H1 (cell line): ENCODE measurements around the gene SH3GL2. TPM values are rescaled to one million over a fixed set of nuclear protein-coding genes. Genes with fewer than 3 reads are reported as not detected.

Experiments used
- CTCF ChIA-PET: fragments of 300-600 bp; sonication (Branson Sonifier 250); formaldehyde crosslinking; loops from one replicate; lab custom pipeline; 2021; ENCODE audit not compliant: partially characterized antibody; lab: Charles Lee
- POLR2A ChIA-PET: fragments of 300-600 bp; sonication (Branson Sonifier 250); formaldehyde crosslinking; loops from one replicate; lab custom pipeline; 2021; ENCODE audit warnings: inconsistent platforms; ENCODE audit not compliant: partially characterized antibody; lab: Charles Lee
- DNase-seq, 2 experiments: peaks; one replicate each; pipeline versions ENCODE4 v3.0.0 to v3.0.0-alpha.2; 2010 to 2022; ENCODE audit warnings: low spot score in 2 of 2, low read depth in 1 of 2, mixed read lengths in 1 of 2
- FAIRE-seq: peaks from 2 replicates; lab custom pipeline; 2011; peaks lifted over from hg19 to GRCh38; lab: Jason Lieb, UNC
- H2AFZ ChIP-seq: 2 replicates; pipeline ENCODE4 v1.8.1; 2012; ENCODE audit warnings: low read length, inconsistent platforms
- H2AK5ac ChIP-seq: 2 replicates; pipeline ENCODE4 v1.6.1; 2013; ENCODE audit warnings: low read depth, low read length
- H2BK120ac ChIP-seq: replicated peaks from 2 replicates; pipeline ENCODE3; 2013; ENCODE audit warnings: low read depth, low read length, inconsistent platforms
- H2BK12ac ChIP-seq: 2 replicates; pipeline ENCODE4 v1.6.1; 2013; ENCODE audit warnings: low read depth, low read length
- H2BK15ac ChIP-seq: 2 replicates; pipeline ENCODE4 v1.6.1; 2013; ENCODE audit warnings: low read length
- H2BK20ac ChIP-seq: 2 replicates; pipeline ENCODE4 v1.6.1; 2013; ENCODE audit warnings: low read length
- H2BK5ac ChIP-seq: 2 replicates; pipeline ENCODE4 v1.6.1; 2013; ENCODE audit warnings: low read depth, low read length
- H3K14ac ChIP-seq: 2 replicates; pipeline ENCODE4 v1.6.1; 2013; ENCODE audit warnings: inconsistent platforms; ENCODE audit not compliant: insufficient read length
- H3K18ac ChIP-seq: 2 replicates; pipeline ENCODE4 v1.6.1; 2013; ENCODE audit warnings: low read length; ENCODE audit errors: extremely low read depth
- H3K23ac ChIP-seq: 2 replicates; pipeline ENCODE4 v1.6.1; 2013; ENCODE audit warnings: inconsistent platforms; ENCODE audit not compliant: insufficient read length
- H3K23me2 ChIP-seq: 2 replicates; pipeline ENCODE4 v1.6.1; 2013; ENCODE audit warnings: low read depth, low read length
- H3K27ac ChIP-seq: 2 replicates; pipeline ENCODE4 v1.6.1; 2011; ENCODE audit warnings: low read depth, low read length, inconsistent platforms
- H3K27me3 ChIP-seq, 4 experiments: replicated peaks in 1 of 4; 1 replicate in 1 of 4; 2 replicates in 3 of 4; pipeline versions ENCODE4 v1.6.1 to v1.8.1; 2011 to 2013; ENCODE audit warnings: low read length in 3 of 4, mild to moderate bottlenecking in 3 of 4, inconsistent platforms in 2 of 4, mixed read lengths in 2 of 4, moderate library complexity in 1 of 4; ENCODE audit not compliant: control insufficient read depth in 3 of 4, insufficient read depth in 3 of 4; ENCODE audit errors: extremely low read depth in 1 of 4
- H3K36me3 ChIP-seq, 4 experiments: 2 replicates each; pipeline versions ENCODE4 v1.6.1 to v1.8.1; 2011 to 2013; ENCODE audit warnings: mild to moderate bottlenecking in 4 of 4, low read length in 3 of 4, moderate library complexity in 2 of 4, control low read depth in 1 of 4, inconsistent platforms in 1 of 4; ENCODE audit not compliant: insufficient read depth in 4 of 4, control insufficient read depth in 2 of 4
- H3K4ac ChIP-seq: replicated peaks from 2 replicates; pipeline ENCODE3; 2013; ENCODE audit warnings: low read length, low read depth, mixed read lengths, inconsistent platforms; ENCODE audit not compliant: insufficient read length
- H3K4me1 ChIP-seq, 4 experiments: replicated peaks in 1 of 4; 1 replicate in 1 of 4; 2 replicates in 3 of 4; pipeline versions ENCODE4 v1.6.1 to v1.8.1; 2011 to 2013; ENCODE audit warnings: low read length in 3 of 4, inconsistent platforms in 2 of 4, mixed read lengths in 1 of 4; ENCODE audit not compliant: insufficient read depth in 4 of 4, control insufficient read depth in 3 of 4
- H3K4me2 ChIP-seq, 2 experiments: 2 replicates each; pipeline versions ENCODE4 v1.6.1 to v1.8.1; 2011 to 2013; ENCODE audit warnings: low read depth in 2 of 2, low read length in 2 of 2, control low read depth in 1 of 2, inconsistent platforms in 1 of 2, mild to moderate bottlenecking in 1 of 2; ENCODE audit not compliant: insufficient read depth in 1 of 2
- H3K4me3 ChIP-seq, 4 experiments: fragments of 200-600, 300-600 bp in 1 of 4; sonication (generic), shearing (Covaris generic), sonication (Bioruptor Twin) in 1 of 4; 2 replicates each; pipeline versions ENCODE4 v1.5.1 to v1.8.1; 2011 to 2016; ENCODE audit warnings: low read length in 4 of 4, low read depth in 3 of 4, control low read depth in 2 of 4, inconsistent platforms in 2 of 4, mild to moderate bottlenecking in 2 of 4, mixed read lengths in 1 of 4, moderate library complexity in 1 of 4; ENCODE audit not compliant: insufficient read depth in 2 of 4; ENCODE audit errors: extremely low read depth in 1 of 4
- H3K56ac ChIP-seq: replicated peaks from 2 replicates; pipeline ENCODE3; 2013; ENCODE audit warnings: low read depth, mild to moderate bottlenecking, mixed read lengths, low read length, inconsistent platforms; ENCODE audit not compliant: insufficient read length
- H3K79me1 ChIP-seq: 2 replicates; pipeline ENCODE4 v1.6.1; 2013; ENCODE audit warnings: low read depth, low read length, control low read depth
- H3K79me2 ChIP-seq, 2 experiments: 2 replicates each; pipeline versions ENCODE4 v1.6.1 to v1.8.1; 2012 to 2013; ENCODE audit warnings: low read length in 2 of 2, mild to moderate bottlenecking in 2 of 2, inconsistent platforms in 1 of 2; ENCODE audit not compliant: insufficient read depth in 2 of 2, control insufficient read depth in 1 of 2
- H3K9ac ChIP-seq, 4 experiments: replicated peaks in 1 of 4; 1 replicate in 1 of 4; 2 replicates in 3 of 4; pipeline versions ENCODE4 v1.6.1 to v1.8.1; 2011 to 2013; ENCODE audit warnings: low read depth in 3 of 4, low read length in 3 of 4, control low read depth in 2 of 4, mild to moderate bottlenecking in 2 of 4, moderate library complexity in 2 of 4, inconsistent platforms in 1 of 4; ENCODE audit errors: extremely low read depth in 1 of 4
- H3K9me3 ChIP-seq, 2 experiments: 2 replicates each; pipeline versions ENCODE4 v1.6.1 to v1.8.1; 2012 to 2013; ENCODE audit warnings: mild to moderate bottlenecking in 2 of 2, moderate library complexity in 2 of 2, control low read depth in 1 of 2, inconsistent platforms in 1 of 2, low read depth in 1 of 2, low read length in 1 of 2, mixed read lengths in 1 of 2; ENCODE audit not compliant: insufficient read depth in 2 of 2
- H4K20me1 ChIP-seq, 2 experiments: replicated peaks in 1 of 2; 2 replicates each; pipeline versions ENCODE3 to v1.8.1; 2011 to 2013; ENCODE audit warnings: inconsistent platforms in 2 of 2, low read length in 2 of 2, mild to moderate bottlenecking in 1 of 2; ENCODE audit not compliant: insufficient read depth in 2 of 2, control insufficient read depth in 1 of 2
- H4K5ac ChIP-seq: 2 replicates; pipeline ENCODE4 v1.6.1; 2013; ENCODE audit warnings: low read length, low read depth, mixed read lengths, inconsistent platforms; ENCODE audit not compliant: insufficient read length
- H4K8ac ChIP-seq: 2 replicates; pipeline ENCODE4 v1.8.0; 2013; ENCODE audit warnings: mild to moderate bottlenecking, moderate library complexity, low read length, inconsistent platforms; ENCODE audit not compliant: insufficient read depth; ENCODE audit errors: extremely low read depth
- H4K91ac ChIP-seq: replicated peaks from 2 replicates; pipeline ENCODE3; 2013; ENCODE audit warnings: low read length, mixed read lengths, inconsistent platforms; ENCODE audit not compliant: insufficient read length
- ASH2L ChIP-seq: fragments of 200-600, 300-600 bp; sonication (generic); IDR thresholded peaks from one replicate; pipeline ENCODE4 v1.7.1; 2017; ENCODE audit warnings: low read length
- ATF3 ChIP-seq: IDR thresholded peaks from 2 replicates; pipeline ENCODE4 v1.6.1; 2011; ENCODE audit warnings: low read depth, mild to moderate bottlenecking, low read length; ENCODE audit not compliant: insufficient read depth
- CBX8 ChIP-seq: fragments of 300-800, 300-1000 bp; sonication (generic); IDR thresholded peaks from 2 replicates; pipeline ENCODE4 v1.7.1; 2016; ENCODE audit warnings: low read depth, low read length, borderline replicate concordance
- E2F6 ChIP-seq: IDR thresholded peaks from 2 replicates; pipeline ENCODE4 v1.6.1; 2012; ENCODE audit warnings: inconsistent platforms
- EZH2 ChIP-seq: fragments of 200-600 bp; sonication (generic); IDR thresholded peaks from 2 replicates; pipeline ENCODE4 v1.7.1; 2012; ENCODE audit warnings: low read depth, mild to moderate bottlenecking, moderate library complexity, low read length, inconsistent platforms; ENCODE audit not compliant: severe bottlenecking
- POU5F1 ChIP-seq: IDR thresholded peaks from 2 replicates; pipeline ENCODE4 v1.6.1; 2011; ENCODE audit warnings: low read depth, mild to moderate bottlenecking, low read length, moderate library complexity
- RBBP5 ChIP-seq: IDR thresholded peaks from 2 replicates; pipeline ENCODE4 v1.7.1; 2012; ENCODE audit warnings: low read depth, mild to moderate bottlenecking, inconsistent platforms, low read length, moderate library complexity, borderline replicate concordance
- RNF2 ChIP-seq: fragments of 200-900, 300-1000 bp; sonication (generic); IDR thresholded peaks from 2 replicates; pipeline ENCODE4 v1.7.1; 2016; ENCODE audit warnings: borderline replicate concordance, low read depth, mild to moderate bottlenecking, antibody characterized with exemption, low read length; ENCODE audit not compliant: poor library complexity, severe bottlenecking; ENCODE audit errors: missing control alignments
- SP2 ChIP-seq: IDR thresholded peaks from 2 replicates; pipeline ENCODE4 v1.6.1; 2012; ENCODE audit warnings: mild to moderate bottlenecking, low read length, inconsistent platforms
- TAF7 ChIP-seq: optimal IDR thresholded peaks from 2 replicates; pipeline ENCODE3; 2011; ENCODE audit warnings: low read depth, mild to moderate bottlenecking, inconsistent platforms, low read length, moderate library complexity, borderline replicate concordance
- TCF12 ChIP-seq: IDR thresholded peaks from 2 replicates; pipeline ENCODE4 v1.6.1; 2011; ENCODE audit warnings: low read depth, mild to moderate bottlenecking, low read length
- WGBS, 2 experiments: shearing (Covaris generic) in 1 of 2; methylation state at CpG; one replicate each; pipeline versions ENCODE4 v1.1.6 to v1.1.7; 2013 to 2015; ENCODE audit warnings: low lambda C conversion rate in 2 of 2, mixed read lengths in 2 of 2, inconsistent platforms in 1 of 2, low coverage in 1 of 2, missing lambda C conversion rate in 1 of 2; ENCODE audit not compliant: insufficient replicate concordance in 2 of 2, insufficient coverage in 1 of 2, insufficient read length in 1 of 2; ENCODE audit errors: extremely low coverage in 1 of 2, missing lambda C conversion rate in 1 of 2; 5-methylcytosine and 5-hydroxymethylcytosine counted together
- polyA plus RNA-seq, 7 experiments: library from polyadenylated mRNA; depleted of rRNA in 3 of 7; stranded (reverse) in 5 of 7; unstranded in 2 of 7; fragments of >200 nt in 5 of 7; fragments of 200-250 nt in 2 of 7; gene quantifications; 1 replicate in 5 of 7; 2 replicates in 1 of 7; 4 replicates in 1 of 7; pipeline versions ENCODE4 v1.2.1 to v1.2.3, GENCODE V29; 2011 to 2013; ENCODE audit warnings: missing spikeins in 2 of 7, mixed read lengths in 2 of 7
- total RNA-seq: library from RNA; stranded (reverse); fragmentation: NEBNext Ultra II Directional; extraction: Animal tissue kit (Norgen Biotek cat#: 25700); gene quantifications from 2 replicates; pipeline ENCODE4 v1.2.1, GENCODE V29; 2021

The SH3GL2 gene
- total and polyA plus RNA-seq, 2 of the 8 experiments (the other 6 are each of a cell fraction or from before 2014, with no cell fraction given), result 4.7 to 5.3 TPM

GRCh38 chr9:17555362-17556054, 23.4 kb upstream of the SH3GL2 start:
- H3K23me2 ChIP-seq, result no peaks in the 10 kb centered on the region
- no peak overlapping the region for H3K27ac ChIP-seq
- no peak overlapping the region for H2BK5ac ChIP-seq
- H2AFZ ChIP-seq, result no peak overlapping the region
- no peaks in the 10 kb centered on the region for H3K79me2 ChIP-seq
- H2BK120ac ChIP-seq, result no peak overlapping the region
- no peak overlapping the region for H3K4me3 ChIP-seq
- H4K91ac ChIP-seq, result no peak overlapping the region
- H3K4ac ChIP-seq, result no peak overlapping the region
- no peaks in the 10 kb centered on the region for H4K20me1 ChIP-seq
- FAIRE-seq, result no peak
- 73% methylated on average over 4 of the region's 4 CpGs; no CpG with 5 or more reads in 1 of the 2 experiments for WGBS, 2 experiments
- H2BK20ac ChIP-seq, result no peak overlapping the region
- no peak for DNase-seq
- no peak overlapping the region for H3K4me2 ChIP-seq
- no peak overlapping the region for H3K14ac ChIP-seq
- no peak overlapping the region for H4K8ac ChIP-seq
- H3K79me1 ChIP-seq, result no peaks in the 10 kb centered on the region
- H4K5ac ChIP-seq, result no peak overlapping the region
- H3K56ac ChIP-seq, result no peak overlapping the region
- no peaks in the 10 kb centered on the region; a peak in 1 of 4 replicates for H3K9me3 ChIP-seq
- H3K18ac ChIP-seq, result no peak overlapping the region
- ChIA-PET POLR2A (no interaction called here), CTCF (interaction anchor here (0.8 to 1.1 kb wide), 2 partner anchors 15 to 242 kb away, joined by 3 read pairs; no protein-coding TSS in a partner anchor)
- H3K27me3 ChIP-seq, result no peaks in the 10 kb centered on the region
- H3K23ac ChIP-seq, result no peak overlapping the region
- no peak overlapping the region for H2AK5ac ChIP-seq
- no peaks in the 10 kb centered on the region for H3K4me1 ChIP-seq
- H2BK15ac ChIP-seq, result no peak overlapping the region
- no peak overlapping the region for H2BK12ac ChIP-seq
- H3K9ac ChIP-seq, result no peak overlapping the region
- no peaks in the 10 kb centered on the region for H3K36me3 ChIP-seq
- TF ChIP-seq TCF12, result no peak
- TF ChIP-seq POU5F1, result no peak
- TF ChIP-seq RBBP5, result no peak
- no peak for TF ChIP-seq TAF7
- TF ChIP-seq RNF2, result no peak
- no peak for TF ChIP-seq ASH2L
- TF ChIP-seq E2F6, result no peak
- TF ChIP-seq ATF3, result no peak
- no peak for TF ChIP-seq CBX8
- no peak for TF ChIP-seq SP2
- TF ChIP-seq EZH2, result no peak
